HG02759 (cell line): Measurements from ENCODE around the gene ROBO3.

Source experiments
- ATAC-seq: cut with Tn5 transposase; IDR thresholded peaks from one replicate; pipeline ENCODE4 v1.9.1; 2021; ENCODE audit warnings: mild to moderate bottlenecking, moderate library complexity; ENCODE audit not compliant: unreplicated experiment

ROBO3 gene, protein sequence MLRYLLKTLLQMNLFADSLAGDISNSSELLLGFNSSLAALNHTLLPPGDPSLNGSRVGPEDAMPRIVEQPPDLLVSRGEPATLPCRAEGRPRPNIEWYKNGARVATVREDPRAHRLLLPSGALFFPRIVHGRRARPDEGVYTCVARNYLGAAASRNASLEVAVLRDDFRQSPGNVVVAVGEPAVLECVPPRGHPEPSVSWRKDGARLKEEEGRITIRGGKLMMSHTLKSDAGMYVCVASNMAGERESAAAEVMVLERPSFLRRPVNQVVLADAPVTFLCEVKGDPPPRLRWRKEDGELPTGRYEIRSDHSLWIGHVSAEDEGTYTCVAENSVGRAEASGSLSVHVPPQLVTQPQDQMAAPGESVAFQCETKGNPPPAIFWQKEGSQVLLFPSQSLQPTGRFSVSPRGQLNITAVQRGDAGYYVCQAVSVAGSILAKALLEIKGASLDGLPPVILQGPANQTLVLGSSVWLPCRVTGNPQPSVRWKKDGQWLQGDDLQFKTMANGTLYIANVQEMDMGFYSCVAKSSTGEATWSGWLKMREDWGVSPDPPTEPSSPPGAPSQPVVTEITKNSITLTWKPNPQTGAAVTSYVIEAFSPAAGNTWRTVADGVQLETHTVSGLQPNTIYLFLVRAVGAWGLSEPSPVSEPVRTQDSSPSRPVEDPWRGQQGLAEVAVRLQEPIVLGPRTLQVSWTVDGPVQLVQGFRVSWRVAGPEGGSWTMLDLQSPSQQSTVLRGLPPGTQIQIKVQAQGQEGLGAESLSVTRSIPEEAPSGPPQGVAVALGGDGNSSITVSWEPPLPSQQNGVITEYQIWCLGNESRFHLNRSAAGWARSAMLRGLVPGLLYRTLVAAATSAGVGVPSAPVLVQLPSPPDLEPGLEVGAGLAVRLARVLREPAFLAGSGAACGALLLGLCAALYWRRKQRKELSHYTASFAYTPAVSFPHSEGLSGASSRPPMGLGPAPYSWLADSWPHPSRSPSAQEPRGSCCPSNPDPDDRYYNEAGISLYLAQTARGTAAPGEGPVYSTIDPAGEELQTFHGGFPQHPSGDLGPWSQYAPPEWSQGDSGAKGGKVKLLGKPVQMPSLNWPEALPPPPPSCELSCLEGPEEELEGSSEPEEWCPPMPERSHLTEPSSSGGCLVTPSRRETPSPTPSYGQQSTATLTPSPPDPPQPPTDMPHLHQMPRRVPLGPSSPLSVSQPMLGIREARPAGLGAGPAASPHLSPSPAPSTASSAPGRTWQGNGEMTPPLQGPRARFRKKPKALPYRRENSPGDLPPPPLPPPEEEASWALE (N-terminal part only)

DNA sequence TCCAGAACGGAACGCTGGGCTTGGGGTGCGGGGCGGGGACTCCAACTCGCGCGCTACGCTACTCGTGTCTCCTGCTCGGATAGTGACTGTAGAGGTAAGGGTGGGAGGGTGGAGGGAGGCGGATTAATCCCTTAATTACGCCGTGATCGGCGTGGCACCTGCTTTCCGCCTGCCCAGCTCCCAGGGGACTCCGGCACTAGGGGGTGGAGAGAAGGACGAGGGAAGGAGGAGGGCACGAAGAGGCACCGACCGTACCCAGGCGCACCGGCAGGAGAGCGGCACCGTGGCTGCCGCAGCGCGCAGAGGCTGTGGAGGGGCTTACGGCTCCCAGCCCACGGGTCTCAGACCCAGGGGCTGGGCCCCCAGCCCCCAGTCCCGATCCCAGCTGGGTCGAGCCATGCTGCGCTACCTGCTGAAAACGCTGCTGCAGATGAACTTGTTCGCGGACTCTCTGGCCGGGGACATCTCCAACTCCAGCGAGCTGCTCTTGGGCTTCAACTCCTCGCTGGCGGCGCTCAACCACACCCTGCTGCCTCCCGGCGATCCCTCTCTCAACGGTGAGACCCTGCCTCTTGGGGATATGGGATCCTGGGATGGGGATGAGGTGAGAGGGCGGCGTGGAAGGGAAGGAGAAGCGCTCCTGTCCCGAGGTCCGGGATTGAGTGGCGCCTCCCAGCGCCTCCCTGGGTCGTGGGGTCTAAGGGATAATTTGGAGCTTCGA, at the start of gene ROBO3:
TSS of gene ROBO3 (plus strand) at position 252 of the 721 bp plus-strand sequence. CDS start at position 398, 146 bp downstream.
- ATAC-seq, result no peak

DNA sequence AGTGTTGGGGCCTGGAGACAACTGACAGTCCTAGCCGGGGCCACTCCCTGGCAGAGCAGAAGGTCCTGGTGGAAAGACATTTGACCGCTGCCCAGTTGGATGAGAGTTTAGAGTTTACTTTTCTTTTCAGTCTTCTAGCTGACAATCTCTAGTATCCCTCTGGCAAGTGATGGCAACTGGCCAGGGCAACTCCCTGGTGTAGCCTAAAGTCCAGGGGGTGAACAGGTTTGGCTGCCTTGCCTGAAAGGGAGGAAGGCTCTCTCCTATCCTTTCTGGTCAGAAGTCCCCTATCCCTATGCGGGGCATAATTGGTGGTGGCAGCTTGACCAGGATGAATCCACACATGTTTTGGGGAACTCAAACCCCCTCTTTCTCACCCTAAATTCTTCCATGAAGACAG, 48.2 kb upstream of the ROBO3 start:
- ATAC-seq, result no peak

DNA sequence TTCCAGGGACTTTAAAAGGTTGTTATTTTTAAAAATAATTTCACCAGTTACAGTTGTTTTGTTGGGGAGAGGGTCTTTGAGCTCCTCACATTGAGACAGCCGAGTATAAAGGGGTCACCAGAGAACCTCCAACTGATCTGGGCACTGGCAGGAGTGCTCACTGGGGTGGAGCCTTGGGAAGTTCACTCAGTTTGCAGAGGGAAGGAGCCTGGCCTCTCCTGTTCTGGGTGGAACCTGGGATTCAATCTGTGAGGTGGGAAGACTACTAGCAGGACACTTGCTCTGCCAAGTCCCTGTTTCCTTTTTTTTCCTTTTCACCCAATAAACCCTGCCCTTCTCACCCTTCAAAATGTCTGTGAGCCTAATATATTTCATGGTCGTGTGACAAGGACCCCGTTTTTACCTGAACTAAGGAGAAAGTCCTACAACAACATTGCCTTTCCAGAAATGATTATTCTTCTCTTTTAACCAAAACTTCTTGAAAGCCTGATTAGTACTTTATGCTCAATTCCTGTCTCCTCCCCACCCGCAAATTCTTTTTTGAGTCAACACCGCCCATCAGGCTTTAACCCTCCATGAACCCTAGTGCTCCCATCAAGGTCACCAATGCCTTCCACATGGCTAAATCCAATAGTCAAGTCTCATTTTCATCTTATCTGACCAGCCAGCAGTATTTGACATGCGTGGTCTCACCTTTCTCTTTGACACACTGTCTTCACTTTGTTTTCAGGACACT, 43.1 kb upstream of the ROBO3 start:
- no peak for ATAC-seq

DNA sequence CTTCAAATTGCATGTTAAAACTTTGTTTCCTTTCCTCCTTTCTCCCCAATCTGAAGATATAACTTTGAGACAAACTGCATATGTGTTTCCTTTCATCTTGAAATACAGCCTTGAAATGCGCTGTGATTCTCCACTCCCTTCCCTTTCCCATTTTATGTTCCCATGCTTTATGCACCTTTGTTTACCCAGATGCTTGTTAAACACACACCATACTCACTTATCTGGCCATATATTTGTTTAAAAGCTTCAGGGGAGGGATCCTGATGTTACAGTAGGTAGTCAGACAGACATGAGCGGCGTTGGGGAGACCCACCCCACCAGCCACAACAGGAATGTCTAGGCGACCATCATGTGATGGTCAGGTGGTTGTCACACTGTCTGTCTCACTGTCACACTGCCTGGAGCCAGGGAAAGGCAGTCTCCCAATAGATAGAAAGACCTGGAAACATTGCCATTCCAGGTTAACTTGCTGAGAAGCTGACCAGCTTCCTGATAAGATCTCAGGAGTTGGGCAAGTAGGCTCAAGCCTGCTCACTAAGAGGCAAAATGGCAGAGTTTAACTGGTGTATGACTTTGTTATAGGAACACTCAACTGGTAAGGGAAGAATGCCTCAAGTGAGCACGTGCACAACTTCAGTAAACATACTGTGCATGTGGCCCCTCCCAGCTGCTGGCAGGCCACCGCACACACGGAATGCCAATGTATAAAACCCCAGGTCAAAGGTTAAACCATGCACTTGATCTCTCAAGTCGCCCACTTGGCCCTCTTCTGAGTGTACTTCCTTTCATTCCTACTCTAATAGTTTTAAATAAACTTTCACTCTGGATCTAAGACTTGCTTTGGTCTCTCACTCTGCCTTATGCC, 41.5 kb upstream of the ROBO3 start:
- no peak for ATAC-seq

DNA sequence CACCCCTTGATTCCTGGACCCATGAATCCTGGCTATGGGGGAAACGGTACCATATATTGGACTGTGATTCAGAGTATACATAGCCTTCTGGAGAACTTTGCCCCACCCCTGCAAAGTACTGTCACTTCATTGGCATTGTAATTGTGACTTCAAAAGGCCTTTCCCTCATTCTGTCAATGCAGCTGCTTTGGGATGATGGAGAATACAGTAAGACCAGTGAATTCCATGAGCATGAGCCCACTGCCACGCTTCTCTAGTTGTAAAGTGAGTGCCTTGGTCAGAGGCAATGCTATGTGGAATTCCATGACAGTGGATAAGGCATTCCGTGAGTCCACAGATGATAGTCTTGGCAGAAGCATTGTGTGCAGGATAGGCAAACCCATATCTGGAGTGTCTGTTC, 39.4 kb upstream of the ROBO3 start:
- ATAC-seq, result no peak

DNA sequence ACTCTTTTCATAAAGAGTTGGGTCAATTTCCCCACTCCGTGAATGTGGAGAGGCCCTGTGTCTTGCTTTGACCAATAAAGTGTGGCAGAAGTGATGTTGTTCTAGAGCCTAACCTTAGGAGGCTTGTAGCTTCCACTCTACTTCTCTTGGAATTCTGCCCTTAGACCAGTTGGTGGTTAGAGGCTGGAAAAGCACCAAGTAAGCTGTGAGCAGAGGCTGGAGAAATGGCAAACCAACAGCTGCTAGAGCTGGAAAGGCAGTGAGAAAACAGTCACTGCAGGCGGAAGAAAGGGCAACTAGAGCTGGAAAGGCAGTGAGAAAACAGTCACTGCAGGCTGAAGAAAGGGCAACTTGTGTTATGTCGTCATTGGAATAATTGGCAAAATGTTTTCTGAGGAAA, 35.2 kb upstream of the ROBO3 start:
- ATAC-seq, result no peak

DNA sequence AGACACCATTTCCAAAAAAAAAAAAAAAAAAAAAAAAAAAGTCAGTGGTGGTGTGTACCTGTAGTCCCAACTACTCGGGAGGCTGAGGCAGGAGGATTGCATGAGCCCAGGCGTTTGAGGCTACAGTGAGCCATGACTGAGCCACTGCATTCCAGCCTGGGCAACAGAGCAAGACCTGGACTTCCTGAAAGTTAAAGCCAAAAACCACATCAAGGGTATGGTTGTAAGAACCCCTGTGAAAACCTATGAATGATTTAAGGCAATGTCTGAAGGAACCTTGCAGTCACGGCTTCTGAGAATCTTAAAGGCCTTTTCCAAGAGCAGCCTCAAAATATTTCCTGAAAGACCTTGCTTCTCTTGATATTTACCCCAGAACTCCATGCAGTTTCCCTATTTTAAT, 34.5 kb upstream of the ROBO3 start:
- no peak for ATAC-seq

DNA sequence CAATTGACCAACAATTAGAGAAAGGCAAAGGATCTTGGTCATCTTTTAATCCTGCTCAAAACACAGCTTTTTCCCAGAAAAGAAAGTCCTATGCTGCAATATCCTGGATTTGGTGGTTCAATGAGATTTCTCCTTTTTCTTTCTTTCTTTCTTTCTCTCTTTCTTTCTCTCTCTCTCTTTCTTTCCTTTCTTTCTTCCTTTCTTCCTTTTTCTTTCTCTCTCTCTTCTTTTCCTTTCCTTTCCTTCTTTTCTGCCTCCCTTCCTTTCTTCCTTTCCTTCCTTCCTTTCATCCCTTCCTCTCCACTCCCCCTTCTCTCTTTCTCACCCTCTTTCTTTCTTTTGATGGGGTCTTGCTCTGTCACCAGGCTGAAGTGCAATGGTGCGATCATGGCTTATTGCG, 33.3 kb upstream of the ROBO3 start:
- ATAC-seq, result no peak

DNA sequence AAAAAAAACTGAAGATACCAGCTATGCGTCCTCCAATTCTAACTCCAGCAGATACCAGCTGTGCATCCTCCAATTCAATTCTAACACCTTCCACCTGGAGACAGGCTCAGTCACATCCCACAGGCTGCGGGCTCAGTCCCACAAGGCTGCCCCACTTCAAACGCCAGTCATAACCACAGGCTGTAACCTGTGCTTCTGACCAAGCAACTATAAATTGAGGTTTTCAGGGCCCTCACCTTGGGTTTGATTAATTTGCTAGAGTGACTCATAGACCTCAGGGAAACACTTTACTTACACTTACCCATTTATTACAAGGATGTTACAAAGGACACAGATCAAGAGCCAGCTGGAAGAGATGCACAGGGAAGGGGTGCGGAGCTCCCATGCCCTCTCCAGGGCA, 32.7 kb upstream of the ROBO3 start:
- no peak for ATAC-seq

DNA sequence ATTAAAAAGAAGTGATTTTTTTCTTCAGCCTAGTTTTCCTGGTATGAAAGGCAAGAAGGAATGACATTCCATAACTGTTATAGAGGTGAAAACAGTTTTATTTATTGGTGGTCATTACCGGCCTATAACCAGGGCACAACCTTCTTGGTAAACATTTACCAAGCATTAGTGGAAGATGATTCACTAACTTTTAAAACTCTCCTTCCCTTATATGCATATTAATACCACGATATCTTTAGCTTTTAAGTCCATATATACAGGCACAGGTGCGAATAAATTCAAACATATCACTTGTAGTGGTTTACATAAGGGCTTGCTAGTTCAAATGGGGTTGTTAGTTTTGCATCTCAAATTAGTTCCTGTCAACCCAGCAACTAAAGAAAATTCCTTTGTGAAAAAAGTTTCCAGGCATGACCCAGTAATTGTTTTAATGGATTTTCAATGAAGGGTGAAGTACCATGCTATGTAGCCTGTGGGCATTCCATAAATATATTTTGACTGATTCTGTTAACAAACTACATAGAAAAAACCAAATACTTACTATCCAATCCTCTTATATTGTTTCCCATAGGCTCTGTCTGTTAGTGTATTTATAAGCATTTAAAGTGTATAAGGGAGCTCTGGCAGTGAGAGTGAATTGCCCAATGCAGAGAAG, 30.6 kb upstream of the ROBO3 start:
- no peak for ATAC-seq

DNA sequence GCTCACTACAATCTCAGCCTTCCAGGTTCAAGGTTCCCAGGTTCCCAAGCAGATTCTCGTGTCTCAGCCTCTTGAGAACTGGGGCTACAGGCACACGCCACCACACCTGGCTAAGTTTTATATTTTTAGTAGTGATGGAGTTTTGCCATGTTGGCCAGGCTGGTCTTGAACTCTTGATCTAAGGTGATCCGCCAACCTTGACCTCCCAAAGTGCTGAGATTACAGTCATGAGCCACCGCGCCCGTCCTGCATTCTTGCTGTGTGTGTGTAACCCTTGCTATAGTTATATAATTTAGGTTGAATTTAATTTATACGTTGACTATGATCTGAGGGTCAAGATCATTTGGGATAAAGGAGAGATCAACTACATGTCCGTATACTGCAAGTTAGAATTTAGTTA, 29.3 kb upstream of the ROBO3 start:
- no peak for ATAC-seq

DNA sequence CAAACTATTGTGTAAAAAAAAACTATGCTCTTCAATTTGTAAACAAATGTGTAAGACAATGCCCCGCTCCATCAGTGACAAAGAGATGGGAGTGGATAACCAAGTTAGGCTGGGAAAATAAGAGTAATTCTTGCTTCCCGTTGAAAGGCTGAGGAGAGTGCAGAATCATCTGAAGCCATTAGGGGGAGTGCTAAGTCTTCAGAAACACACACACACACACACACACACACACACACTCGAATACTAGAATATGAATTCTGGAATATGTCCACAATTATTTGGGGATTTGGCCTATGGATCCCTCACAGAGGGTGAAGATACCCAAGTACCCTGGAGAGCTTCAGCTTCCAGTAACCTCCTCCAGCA, 27.8 kb upstream of the ROBO3 start:
- no peak for ATAC-seq

DNA sequence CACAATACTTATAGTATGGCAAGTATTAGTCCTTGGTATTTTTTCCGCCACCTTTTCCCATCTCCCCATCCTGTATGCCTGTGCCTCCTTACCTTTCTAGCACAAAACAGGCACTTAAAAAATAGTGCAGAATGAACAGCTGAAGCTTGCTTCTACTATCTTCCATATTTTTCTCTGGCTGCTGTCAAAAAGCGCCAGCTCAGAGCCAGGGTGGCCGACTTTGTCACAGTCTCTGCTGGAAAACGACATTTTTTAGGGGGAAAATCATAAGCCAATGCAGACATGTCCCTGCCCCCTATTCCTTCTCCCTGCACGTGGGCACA, 26.5 kb upstream of the ROBO3 start:
- no peak for ATAC-seq

DNA sequence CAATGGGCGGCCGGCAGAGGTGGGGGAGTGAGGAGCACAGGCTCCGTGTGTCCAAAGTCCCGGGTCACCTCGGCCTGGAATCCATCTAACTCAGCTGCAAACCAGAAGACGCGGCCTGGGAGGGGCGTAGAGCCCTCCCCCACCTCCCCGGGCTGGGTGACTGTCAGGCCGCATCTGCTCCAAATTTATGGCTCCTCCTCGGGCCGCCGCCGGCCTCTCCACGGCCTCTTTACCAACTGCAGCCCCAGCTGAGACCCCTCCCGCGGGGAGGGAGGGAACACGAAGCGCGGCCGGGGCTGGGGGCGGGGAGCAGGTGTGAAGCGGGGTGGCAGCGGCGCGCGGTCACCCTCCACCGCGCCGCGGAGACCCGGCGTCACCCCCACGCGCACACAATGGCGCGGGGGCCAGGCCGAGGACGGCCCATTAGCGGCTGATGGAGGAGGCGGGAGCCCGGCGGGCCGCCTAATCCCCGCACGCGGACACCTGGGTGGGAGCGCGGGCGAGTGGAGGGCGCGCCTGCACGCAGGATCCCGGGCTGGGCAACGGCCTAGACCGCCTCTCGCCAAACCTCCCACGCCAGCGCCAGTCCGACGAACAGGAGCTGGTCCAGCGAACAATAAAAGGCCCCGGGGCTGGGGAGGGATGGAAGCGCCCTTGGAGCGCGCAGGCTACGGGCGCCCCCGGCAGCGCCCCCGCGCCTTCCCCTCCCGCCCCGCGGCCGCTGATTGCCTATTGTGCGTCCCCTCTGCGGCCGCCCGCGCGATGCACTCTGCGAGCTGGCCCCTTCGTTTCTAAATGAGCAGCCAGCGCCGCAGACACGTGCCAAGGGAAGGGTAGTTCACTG, 25.9 kb upstream of the ROBO3 start:
- no peak for ATAC-seq

DNA sequence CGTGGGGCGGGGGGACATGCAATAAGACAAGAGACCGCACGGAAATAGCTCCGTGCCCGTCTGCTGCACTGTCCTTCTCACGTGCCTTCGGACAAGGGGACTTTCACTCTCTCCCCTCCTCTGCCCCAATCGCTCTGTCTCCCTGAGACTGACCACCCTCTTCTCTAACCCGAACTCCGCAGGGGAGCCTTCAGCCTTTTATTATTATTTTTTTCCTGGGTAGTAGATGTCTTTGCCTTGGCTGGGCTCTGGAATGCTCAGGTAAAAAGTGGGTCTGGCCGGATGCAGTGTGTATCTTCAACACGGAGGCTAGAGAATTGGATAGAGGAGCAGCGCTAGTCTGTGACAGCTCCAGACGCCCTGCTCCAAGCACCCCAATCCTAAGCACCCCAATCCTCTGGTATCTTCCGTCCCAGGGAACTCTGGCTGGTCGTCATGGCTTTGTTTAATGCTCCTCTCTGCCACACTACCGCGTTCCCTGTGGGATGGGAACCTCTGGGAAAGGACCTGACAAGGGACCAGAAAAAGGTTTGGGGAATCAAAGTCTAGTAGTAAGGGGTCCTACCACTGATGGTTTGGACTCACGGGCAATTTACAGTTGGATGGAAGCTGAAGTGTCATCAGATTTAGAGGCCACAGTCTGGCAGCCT, 25.1 kb upstream of the ROBO3 start:
- ATAC-seq, result no peak

DNA sequence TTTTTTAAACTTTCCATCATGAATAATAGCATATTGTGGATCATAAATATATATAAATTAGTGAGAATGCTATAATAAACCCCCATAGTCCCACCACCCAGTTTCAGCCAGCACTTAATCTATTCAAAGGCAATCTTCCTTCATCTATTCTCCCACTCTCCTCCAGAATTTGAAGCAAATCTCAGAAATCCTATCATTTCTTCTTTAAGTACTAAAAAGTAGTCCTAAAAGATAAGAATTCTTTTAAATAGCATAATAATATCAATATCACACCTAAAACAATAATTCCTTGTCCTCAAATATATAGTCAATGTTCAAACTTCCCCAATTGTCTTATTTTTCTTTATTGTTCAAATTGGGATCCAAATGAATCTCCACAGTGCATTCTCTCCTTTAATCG, 24.6 kb upstream of the ROBO3 start:
- no peak for ATAC-seq

DNA sequence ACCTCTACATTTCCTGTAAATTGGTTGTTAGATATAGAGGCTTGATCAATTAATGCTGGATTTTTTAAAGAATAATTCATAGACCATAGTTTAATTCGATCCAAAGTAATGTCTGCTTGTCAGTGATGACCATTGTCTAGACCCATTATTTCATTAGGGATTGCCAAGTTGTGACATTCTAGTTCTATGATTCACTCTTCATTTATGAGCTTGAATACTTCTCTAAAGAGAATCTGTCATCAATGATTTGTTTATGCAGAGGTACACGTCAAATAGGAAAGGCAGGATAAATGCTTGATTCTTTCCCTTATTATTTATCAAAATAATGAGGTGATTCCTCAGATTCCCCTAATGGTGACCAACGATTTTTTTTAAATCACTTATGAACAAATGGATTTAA, 24.0 kb upstream of the ROBO3 start:
- no peak for ATAC-seq
